ENCODE data around the gene APBA1.

DNA sequence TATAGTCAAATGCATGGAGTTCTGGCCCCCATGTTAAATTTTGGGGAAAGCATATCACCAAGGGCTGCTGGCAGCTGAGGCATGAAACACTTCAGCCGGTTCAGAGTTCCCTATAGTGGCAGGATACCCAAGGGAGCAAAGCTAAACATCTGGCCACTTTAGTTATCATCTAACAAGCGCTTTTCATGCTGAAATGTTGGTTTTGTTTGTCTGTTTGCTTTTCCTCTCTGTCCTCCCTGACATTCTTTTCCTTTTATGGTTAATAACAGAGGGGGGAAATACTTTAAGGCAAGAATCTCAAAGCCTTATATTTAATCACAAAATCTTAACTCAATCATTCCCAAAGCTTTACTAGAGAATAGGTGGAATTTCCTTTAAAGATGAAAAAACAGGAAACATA is 11.9 kb downstream of the APBA1 start:
- TF ChIP-seq, protein P1, sequence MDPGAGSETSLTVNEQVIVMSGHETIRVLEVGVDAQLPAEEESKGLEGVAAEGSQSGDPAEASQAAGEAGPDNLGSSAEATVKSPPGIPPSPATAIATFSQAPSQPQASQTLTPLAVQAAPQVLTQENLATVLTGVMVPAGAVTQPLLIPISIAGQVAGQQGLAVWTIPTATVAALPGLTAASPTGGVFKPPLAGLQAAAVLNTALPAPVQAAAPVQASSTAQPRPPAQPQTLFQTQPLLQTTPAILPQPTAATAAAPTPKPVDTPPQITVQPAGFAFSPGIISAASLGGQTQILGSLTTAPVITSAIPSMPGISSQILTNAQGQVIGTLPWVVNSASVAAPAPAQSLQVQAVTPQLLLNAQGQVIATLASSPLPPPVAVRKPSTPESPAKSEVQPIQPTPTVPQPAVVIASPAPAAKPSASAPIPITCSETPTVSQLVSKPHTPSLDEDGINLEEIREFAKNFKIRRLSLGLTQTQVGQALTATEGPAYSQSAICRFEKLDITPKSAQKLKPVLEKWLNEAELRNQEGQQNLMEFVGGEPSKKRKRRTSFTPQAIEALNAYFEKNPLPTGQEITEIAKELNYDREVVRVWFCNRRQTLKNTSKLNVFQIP (CRISPR knock-in tag; IDR thresholded peaks at IDR 0.05; ENCODE audit: borderline replicate concordance, low read depth) = no peak
- TF ChIP-seq CREB5 (CRISPR knock-in tag; IDR thresholded peaks at IDR 0.05; ENCODE audit: low read depth) (no peak), ZC3H10 (CRISPR knock-in tag; IDR thresholded peaks at IDR 0.05) (no peak), RARB (CRISPR knock-in tag; IDR thresholded peaks at IDR 0.05) (no peak), OSR1 (CRISPR knock-in tag; IDR thresholded peaks at IDR 0.05) (no peak), TOX (CRISPR knock-in tag; IDR thresholded peaks at IDR 0.05; ENCODE audit: borderline replicate concordance) (no peak)

Data from SK-N-SH treated with all-trans-retinoic acid at 6 μM for 48 hours (cell line).